ENCODE results near the gene PIF1.

DNA sequence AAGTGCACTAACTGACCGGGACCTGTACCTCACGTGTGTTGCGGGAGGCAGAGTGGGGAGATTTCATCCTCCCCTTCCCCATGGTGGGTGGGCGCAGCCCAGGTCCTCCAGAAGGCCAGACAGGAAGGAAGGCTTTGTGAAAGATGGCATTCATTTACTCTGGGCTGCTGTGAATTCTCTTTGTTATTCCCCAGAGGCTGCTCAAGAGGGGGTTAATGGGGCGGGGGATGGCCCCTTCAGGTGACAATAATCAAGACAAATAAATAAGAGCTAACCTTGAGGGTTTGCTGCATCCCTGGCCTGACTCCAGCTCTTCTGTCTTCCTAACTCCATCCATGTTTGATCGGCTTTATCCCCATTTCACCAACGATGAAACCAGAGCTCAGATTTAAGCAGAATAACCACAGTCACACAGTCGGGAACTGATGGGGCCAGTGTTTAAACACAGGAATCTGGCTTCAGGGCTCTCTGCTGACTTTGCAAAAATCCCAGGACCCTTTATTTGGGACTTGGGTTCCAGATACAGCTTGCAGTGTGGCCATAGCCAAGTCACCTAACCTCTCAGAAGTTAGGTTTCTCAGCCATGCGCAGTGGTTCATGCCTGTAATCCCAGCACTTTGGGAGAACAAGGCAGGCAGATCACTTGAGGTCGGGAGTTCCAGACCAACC is 16.5 kb downstream of the PIF1 start:
- no peak for TF ChIP-seq EP300 (IDR thresholded peaks at IDR 0.05)
- no peak for TF ChIP-seq POLR2AphosphoS5 (IDR thresholded peaks at IDR 0.05)
